HG03442 (cell line): ENCODE results near the gene DNAJC6.
"Not testable (repeated sequence)": the region's sequence is repeated elsewhere in the genome, so short reads cannot be mapped to it uniquely, and the experiment has no call there.

Source experiments
- ATAC-seq: cut with Tn5 transposase; IDR thresholded peaks from one replicate; pipeline ENCODE4 v1.9.1; 2021; ENCODE audit warnings: mild to moderate bottlenecking, moderate library complexity; ENCODE audit not compliant: unreplicated experiment

Gene DNAJC6

DNA sequence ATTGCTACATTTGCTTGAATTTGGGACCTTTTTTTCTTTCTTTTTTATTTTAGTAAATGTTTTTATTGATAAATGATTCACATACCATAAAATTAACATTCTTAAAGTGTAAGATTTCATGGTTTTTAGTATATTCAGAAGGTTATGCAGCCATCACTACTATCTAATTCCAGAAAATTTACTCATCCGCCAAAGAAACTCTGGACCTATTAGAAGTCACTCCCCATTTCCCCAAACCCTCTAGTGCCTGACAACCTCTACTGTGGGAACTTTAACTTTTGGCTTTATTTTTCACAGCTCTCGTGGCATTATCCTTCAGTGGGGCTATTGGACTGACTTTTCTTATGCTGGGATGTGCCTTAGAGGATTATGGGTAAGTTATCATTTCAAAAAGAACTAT lies 115.7 kb downstream of the DNAJC6 start:
- no peak for ATAC-seq

DNA sequence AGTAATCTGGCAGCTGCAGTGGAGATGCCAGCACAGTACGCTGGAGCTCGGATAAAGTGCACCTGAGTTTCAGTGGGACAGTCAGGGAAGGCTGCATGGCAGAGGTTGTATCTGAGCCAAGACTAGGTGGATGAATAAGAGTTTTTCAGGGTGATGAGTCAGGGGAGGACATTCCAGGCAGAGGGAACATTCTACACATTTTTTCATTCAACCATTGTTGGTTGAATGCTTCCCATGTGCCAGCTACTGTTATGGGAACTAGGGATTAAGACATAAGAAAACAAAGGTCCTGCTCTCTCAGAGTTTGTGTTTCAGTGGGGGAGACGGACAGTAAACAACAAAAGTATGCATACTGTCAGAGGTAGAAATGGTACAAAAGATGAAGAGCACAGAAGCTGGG lies 116.4 kb downstream of the DNAJC6 start:
- no peak for ATAC-seq

DNA sequence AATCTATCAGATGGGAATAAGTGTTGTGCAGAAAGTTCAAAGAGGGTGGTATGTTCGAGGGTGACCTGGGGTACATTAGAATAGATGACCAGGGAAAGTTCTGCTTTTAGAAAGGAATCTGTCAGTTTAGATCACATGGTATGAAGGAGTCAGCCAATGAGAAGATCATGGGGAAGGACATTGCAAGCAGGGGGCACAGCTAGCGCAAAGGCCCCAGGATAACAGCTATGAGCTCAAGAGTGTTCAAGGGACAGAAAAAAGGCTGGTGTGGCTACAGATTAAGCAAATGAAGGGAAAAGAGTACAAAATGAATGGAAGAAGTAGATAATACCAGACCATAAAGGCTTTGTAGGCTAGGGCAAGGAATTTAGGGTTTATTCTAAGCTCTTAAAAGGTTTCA lies 119.7 kb downstream of the DNAJC6 start:
- ATAC-seq, result no peak

DNA sequence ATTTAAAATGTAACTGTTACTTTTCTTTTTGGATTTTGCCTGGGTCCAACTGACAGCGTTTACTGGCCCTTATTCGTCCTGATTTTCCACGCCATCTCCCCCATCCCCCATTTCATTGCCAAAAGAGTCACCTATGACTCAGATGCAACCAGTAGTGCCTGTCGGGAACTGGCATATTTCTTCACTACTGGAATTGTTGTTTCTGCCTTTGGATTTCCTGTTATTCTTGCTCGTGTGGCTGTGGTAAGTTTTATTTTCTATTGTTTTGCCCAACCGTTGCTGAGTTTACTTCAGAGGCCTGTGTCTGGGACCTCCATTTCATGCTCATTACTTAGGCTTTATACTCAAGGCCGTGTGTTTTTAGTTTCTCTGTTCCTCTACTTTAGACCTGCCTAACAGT lies 120.5 kb downstream of the DNAJC6 start:
- ATAC-seq, result no peak

DNA sequence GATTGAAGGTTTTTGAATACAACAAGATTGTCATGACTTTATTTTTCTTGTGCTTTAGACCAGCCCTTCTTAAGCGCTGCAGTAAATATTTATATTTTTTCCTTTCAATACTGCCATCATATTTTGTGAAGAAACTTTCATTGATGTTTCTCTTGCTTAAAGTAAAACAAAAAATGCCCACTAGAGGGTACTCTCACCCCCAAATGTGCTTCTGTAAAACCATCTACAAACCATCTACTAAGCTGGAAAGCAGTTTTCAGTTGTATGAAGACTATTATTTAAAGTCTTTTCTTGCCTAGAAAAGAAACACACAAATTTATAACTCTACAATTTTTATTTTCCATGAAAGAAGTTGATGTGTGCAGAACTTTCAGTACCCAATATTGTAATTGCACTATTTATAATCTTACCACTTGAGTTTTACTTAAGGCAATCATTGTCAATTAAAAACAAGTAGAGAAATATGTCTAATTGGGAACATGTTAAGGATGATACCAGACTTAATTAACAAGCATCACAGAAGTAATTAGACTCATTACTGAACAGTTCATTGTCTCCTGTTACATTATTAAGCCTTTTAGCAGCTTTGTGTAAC lies 121.9 kb downstream of the DNAJC6 start:
- peak; percentile 57 for ATAC-seq

DNA sequence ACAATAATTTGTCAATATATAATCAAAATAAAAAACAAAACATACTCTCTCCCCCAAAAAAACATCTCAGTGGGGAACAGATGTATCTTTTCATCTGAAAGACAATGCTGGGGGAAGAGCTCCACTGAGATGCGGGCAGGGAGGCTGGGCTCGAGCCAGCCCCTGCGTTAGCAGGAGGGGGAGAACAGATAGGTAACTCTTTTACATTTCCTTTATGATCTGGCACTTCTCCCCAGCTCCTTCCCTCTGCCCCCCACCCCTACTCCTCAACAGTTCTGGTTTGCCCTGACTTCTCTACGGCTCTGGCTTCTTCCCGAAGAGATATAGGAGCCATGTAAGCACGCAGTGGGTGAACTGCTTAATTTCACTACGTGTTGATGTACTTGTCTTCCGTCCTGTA lies 123.6 kb downstream of the DNAJC6 start:
- no peak for ATAC-seq

DNA sequence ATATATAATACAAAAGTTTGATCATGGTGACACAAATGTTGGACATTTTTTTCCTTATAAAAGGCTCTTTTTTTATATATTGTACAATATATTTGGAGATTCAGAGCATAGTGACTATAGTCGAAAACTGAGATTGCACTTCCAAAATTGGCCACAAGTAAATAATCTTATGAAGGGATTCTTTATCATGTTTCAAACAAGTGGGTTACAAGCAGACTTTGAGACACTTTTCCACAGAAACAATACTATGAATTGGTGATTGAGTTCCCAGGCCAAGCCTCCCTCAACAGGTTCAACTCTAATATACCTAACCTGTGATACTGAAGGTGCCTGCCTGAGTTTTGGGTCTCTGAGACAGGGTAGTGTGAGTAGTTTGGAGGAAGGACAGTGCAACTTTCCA lies 124.9 kb downstream of the DNAJC6 start:
- no peak for ATAC-seq

DNA sequence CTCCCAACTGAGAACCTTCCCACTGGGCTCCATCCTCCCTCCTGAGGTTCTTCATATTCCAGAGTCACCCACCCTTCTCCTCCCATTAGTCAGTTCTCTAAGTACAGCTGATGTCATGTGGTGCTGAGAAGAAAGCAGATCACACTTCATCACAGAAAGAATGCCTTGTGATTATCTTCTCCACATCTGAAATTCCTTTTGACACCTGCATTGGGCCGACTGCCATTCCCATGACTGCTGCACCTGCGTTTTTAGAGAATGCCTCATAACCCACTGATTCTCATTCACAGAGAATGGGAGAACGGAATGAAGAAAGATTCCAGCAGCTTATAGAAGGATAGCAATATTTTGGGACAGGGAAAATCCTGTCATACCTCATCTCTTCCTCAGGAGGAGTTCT lies 125.4 kb downstream of the DNAJC6 start:
- no peak for ATAC-seq

DNA sequence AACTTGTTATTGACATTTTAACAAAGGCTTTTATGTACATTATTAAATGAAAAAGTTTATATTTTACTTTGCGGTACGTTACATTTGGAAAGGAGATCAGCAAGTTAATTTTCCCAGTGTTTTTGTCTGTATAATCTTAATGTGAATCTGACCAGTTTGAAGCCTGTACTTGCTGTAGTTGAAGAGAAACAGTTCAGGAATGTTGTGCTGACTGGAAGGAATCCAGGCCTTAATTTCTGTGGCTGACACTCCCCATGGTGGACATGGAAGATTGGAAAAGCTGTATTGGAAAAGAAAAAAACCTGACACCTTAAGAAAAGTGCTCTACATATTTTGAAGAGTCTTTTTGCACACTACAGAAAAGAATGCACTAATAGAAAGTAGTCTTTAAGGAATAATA lies 126.6 kb downstream of the DNAJC6 start:
- ATAC-seq, result no peak

DNA sequence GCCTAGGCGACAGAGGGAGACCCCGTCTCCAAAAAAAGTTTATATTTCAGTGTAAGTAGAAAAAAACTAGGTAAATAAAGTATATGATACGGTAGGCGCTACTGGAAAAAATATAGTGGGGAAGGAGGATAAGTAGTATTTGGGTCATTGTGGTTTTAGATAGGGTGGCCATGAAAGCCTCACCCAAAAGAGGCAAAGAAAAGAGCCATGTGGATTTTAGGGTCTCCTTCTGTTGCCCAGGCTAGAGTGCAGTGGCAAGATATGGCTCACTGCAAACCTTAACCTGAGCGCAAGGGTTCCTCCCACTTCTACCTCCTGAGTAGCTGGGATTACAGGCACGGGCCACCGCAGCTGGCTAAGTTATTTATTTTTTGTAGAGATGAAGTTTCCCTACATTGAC lies 128.3 kb downstream of the DNAJC6 start:
- no peak for ATAC-seq

DNA sequence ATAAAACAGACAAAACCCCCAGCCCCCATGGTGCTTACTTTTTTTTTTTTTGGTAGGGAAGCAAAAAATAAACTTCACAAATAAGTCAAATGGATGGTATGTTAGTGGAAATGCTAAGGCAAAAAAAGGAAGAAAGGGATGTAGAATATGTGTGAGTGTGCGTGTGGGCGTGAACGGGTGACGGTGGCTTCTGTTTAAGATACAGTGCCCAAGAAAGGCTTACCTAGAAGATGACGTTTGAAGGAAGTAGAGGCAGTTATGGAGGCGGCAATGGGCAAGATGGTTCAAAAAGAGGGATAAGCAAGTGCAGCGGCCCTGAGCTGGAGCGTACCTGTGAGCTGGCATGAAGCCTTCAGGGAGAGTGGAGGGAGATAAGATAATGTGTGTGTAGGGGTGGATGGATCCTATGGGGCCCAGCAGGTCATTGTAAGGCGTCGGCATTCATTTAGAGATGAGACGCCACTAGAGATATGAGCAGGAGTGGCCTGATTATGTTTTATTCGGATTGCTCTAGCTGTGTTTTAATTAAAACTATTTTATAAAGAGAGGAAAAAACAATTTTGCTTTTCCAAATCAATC lies 131.1 kb downstream of the DNAJC6 start:
- ATAC-seq, result no peak

DNA sequence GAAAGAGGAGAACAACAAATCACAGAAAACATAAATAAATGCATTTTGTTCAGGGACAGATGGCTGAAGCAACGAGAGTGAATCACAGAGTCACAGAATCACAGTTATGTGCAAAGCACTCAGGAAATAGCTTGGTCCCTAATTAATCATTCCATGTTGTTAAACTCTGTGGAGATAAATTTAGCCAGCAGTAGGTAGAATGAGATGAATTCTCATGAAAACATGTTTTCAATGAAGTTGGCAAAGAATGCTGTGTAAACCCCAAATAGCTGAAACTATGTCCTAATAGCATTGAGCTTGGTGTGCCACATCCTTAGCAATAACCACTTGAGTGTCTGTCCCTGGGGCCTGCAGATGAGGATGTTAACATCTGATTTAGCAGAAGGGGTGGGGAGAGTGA lies 131.6 kb downstream of the DNAJC6 start:
- no peak for ATAC-seq

DNA sequence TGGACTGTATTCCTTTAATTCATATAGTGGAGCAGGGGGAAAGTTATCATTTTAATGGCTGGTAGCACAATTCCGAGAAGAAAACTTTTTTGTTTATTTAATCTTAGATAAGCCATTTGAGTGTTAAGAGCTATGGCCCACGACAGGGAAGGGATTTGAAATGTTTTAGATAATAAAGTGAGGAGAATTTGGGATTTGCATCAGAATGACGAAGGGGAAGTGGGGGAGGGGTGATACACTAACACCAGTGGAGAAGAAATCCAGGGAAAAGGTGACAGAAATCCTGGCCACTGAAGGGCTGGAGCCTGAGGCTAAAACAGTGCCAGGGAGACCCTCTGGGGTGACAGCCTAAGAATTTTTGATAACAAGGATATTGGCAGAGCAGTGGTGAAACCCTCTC lies 132.1 kb downstream of the DNAJC6 start:
- ATAC-seq, result no peak

DNA sequence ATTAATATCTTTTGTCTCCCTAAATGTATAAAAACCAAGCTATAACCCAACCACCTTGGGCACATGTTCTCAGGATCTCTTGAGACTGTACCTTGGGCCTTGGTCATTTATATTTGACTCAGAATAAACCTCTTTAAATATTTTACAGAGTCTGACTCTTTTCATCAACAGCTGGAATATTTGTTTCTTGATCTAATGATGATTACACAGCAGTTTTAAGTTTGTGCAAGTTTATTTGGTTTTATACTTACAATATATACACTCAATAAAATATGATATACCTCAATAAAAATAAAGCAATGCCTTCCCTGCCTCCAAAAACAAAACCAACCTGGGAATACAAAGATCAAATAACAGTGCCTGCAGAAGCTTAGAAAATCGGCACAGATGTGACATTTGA lies 133.1 kb downstream of the DNAJC6 start:
- no peak for ATAC-seq

DNA sequence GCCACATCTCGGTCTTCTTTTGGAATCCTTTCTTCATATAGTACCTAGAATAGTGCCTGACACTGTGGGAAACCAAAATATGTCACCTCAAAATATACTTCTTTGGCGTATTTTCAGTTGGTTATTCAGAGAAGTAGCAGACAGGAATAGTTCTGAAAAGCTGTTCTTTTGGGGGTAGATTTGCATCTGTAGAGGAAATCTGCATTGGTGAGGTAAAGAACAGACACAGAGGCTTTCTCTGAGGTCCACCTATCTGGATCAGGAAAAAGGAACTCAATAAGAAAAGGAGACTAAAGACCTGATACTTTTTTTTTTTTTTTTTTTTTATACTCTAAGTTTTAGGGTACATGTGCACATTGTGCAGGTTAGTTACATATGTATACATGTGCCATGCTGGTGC lies 134.3 kb downstream of the DNAJC6 start:
- ATAC-seq, result no peak

DNA sequence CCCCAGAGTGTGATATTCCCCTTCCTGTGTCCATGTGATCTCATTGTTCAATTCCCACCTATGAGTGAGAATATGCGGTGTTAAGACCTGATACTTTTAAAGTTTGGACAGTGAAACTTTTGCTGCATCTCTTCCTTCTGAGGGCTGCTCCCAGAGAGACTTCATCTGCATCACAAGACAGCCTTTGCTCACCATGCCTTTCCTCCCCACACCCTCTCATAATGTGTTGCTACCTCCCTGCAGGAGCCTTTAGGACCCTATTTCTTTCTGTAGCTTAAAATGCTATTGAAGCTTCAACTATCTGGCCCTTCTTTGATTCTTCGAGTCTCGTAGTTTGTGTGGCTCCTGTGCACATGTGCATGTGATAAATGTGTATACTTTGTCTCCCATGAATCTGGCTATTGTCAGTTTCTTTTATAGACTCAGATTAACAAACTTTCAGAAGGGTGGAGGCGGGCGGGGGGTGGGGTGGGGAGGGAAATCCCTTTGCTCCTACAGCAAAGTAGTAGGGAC lies 134.8 kb downstream of the DNAJC6 start:
- no peak for ATAC-seq

DNA sequence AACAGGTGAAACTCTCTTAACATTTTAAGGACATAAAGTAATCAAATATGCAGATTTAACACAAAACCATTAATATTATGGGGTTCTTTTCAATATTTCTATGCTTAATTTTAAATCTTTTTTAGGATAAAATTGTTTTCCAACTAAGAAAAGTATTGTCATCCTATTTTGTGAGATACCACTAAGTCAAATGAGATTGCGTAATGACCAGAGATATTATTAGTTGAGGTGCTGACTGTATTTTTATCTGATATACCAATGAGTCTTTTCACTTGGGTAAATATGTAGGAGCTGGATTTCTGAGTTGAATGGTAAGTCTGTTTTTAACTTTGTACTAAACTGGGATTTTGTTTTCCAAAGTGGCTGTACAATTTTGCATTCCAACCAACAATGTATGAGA lies 136.5 kb downstream of the DNAJC6 start:
- no peak for ATAC-seq

DNA sequence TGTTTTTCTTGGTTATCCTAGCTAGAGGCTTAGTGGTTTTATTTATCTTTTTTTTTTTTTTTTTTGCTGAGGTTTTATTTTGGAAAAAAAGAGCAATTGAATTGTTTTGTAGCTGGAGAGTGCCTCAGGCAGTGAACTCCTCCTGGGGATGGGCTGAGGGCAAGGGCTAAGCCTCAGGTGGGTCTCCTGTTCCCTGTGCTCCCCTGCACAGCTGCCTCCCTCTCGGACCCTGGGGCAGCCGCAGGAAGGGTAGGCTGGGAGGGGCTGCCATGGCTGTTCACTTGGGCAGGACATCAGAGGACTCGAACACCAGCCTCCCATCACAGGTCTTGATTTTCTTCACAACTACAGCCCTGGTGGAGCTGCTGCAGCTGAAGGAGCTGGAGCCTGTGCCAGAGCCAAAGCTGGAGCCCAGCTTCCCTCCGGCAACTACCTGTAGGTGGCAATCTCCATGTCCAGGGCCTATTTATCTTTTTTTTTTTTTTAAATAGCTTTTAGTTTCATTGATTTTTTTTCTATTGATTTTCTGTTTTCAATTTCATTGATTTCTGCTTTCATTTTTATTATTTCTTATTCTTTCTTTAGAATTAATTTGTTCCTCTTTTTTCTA lies 140.0 kb downstream of the DNAJC6 start:
- ATAC-seq, result no peak

DNA sequence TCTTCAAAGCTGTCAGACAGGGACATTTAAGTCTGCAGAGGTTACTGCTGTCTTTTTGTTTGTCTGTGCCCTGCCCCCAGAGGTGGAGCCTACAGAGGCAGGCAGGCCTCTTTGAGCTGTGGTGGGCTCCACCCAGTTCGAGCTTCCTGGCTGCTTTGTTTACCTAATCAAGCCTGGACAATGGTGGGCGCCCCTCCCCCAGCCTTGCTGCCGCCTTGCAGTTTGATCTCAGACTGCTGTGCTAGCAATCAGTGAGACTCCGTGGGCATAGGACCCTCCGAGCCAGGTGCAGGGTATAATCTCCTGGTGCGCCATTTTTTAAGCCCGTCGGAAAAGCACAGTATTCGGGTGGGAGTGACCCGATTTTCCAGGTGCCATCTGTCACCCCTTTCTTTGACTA lies 146.3 kb downstream of the DNAJC6 start:
- not testable (repeated sequence) for ATAC-seq

DNA sequence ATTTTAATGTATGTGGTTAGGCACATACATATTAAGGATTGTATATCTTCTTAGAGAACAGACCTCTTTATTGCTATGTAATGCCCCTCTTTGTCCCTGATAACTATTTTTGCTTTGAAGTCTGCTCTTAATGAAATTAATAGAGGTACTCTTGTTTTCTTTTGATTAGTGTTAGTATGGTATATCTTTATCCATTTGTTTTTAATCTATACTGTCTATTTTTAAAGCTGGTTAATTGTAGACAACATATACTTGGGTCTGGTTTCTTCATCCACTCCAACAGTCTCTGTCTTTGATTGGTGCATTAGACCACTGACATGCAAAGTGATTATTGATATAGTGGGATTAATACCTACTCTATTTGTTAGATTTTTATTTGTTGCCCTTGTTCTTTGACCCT lies 147.1 kb downstream of the DNAJC6 start:
- no peak for ATAC-seq

DNA sequence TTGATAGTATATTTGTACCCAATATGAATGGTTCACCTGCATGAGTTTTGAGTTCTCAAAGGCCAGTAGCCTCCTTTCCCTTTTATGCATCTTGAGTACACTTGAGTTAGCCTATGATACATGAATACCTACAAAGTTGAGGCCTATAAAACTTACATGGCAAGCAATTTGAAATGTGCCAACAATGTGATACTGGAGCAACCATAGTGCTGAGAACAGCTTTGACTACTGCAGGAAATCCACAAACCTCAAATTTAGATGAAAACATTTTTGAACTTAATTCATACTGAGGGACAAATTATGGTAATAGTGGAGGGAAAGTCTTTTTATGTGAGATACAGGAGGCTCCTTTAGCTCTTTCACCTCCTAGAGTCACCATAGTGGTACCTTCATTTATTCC lies 148.5 kb downstream of the DNAJC6 start:
- ATAC-seq, result no peak

DNA sequence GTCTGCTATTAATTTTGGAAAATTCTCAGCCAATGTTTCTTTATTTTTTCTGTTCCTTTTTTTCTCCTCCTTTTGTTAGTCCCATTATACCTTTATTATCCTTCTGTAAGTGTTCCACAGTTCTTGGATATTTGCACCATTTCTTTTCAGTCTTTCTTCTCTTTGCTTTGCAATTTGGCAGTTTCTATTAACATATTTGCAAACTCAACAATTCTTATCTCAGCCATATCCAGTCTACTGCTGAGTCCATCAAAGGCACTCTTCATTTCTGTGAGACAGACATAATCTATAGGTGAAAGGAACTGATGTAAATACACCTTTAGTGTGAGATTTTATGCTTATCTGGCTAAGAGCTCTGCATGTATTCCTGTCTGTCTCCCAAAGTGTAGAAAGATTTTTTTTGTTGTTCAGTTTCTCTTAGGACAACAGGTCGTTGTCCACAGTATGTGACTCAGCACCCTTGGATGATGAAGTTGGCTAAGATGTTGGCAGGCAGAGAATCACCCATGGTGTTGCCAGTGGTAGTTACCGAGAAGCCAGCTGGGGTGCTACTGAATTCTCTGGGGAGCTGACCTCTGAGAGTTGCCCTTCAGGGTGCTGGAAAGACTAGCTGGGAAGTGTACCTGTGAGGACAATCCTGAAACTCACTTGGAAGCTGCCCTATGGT lies 149.5 kb downstream of the DNAJC6 start:
- peak; percentile 36 for ATAC-seq
